Spinal cord (tissue), 10 donors: ENCODE data around the gene CYRIA. TPM values are rescaled to one million over a fixed set of nuclear protein-coding genes. Genes with fewer than 3 reads are reported as not detected.
A peak's percentile ranks its signal among the peaks of the same experiment; 100 is the strongest.

Source experiments
- DNase-seq, 6 donors: peaks; one replicate each; pipeline versions ENCODE4 v3.0.0 to v3.0.0-alpha.2; 2013 to 2015; ENCODE audit warnings: low spot score in 6 of 6, low read depth in 4 of 6
- H3K27ac ChIP-seq: one replicate; pipeline ENCODE4 v1.5.1; 2013; ENCODE audit warnings: low read depth, low read length, control low read depth
- H3K27me3 ChIP-seq: one replicate; pipeline ENCODE4 v1.6.1; 2013; ENCODE audit warnings: low read length; ENCODE audit not compliant: control insufficient read depth, insufficient read depth
- H3K36me3 ChIP-seq: one replicate; pipeline ENCODE4 v1.6.1; 2013; ENCODE audit warnings: low read length; ENCODE audit not compliant: control insufficient read depth, insufficient read depth
- H3K4me1 ChIP-seq: one replicate; pipeline ENCODE4 v1.6.1; 2013; ENCODE audit warnings: low read length; ENCODE audit not compliant: control insufficient read depth, insufficient read depth
- H3K4me3 ChIP-seq: one replicate; pipeline ENCODE4 v1.5.1; 2013; ENCODE audit warnings: low read depth, low read length, control low read depth
- H3K9me3 ChIP-seq: one replicate; pipeline ENCODE4 v1.6.1; 2013; ENCODE audit warnings: low read length; ENCODE audit not compliant: control insufficient read depth, insufficient read depth
- WGBS: methylation state at CpG from one replicate; pipeline ENCODE4 v1.1.5; 2013; ENCODE audit warnings: missing lambda C conversion rate; ENCODE audit not compliant: insufficient coverage; 5-methylcytosine and 5-hydroxymethylcytosine counted together
- polyA plus RNA-seq, 2 donors: library from polyadenylated mRNA; unstranded; fragments of 120-200 nt; gene quantifications; one replicate each; pipeline ENCODE4 v1.2.1, GENCODE V29; 2013; ENCODE audit not compliant: insufficient read length in 2 of 2
- total RNA-seq, 2 donors: library from RNA; depleted of rRNA in 1 of 2; stranded (reverse); fragments of 120-200 nt in 1 of 2; fragments of >200 nt in 1 of 2; gene quantifications; one replicate each; pipeline versions ENCODE4 v1.2.3 to v1.2.4, GENCODE V29; 2013 to 2014
- donor health status: healthy.

The CYRIA gene
- total and polyA plus RNA-seq, 4 donors: 18.0 to 44.8 (median 40.0) TPM

- peak in 2 of 6 donors; percentile 50 to 73 for DNase-seq
- H3K27ac ChIP-seq: peak overlapping the region; percentile 5
- no peaks in the 10 kb centered on the region for H3K27me3 ChIP-seq
- H3K4me3 ChIP-seq: no peak overlapping the region
- no peaks in the 10 kb centered on the region for H3K9me3 ChIP-seq
- peaks cover 20% of the 10 kb centered on the region for H3K4me1 ChIP-seq
- WGBS: 57% methylated on average over 5 of the region's 8 CpGs
- H3K36me3 ChIP-seq: peaks cover 11% of the 10 kb centered on the region
Observed at GRCh38 chr2:16617282-16618266, 48.1 kb downstream of the CYRIA start.
